H1 (cell line): ENCODE data around the gene ARHGEF40. TPM values are rescaled to one million over a fixed set of nuclear protein-coding genes. Genes with fewer than 3 reads are reported as not detected.

Experiments used
- CHD2 ChIP-seq: IDR thresholded peaks from 2 replicates; pipeline ENCODE4 v1.6.1; 2012; ENCODE audit warnings: low read length, improper control_type of control experiment
- CTBP2 ChIP-seq: IDR thresholded peaks from 2 replicates; pipeline ENCODE4 v1.7.0; 2011; ENCODE audit warnings: borderline replicate concordance, mild to moderate bottlenecking, moderate library complexity, mixed read lengths, low read length; ENCODE audit not compliant: insufficient read depth, insufficient read length
- EGR1 ChIP-seq: IDR thresholded peaks from 2 replicates; pipeline ENCODE4 v1.6.1; 2011; ENCODE audit warnings: low read depth, low read length, borderline replicate concordance
- HDAC2 ChIP-seq, 2 experiments: fragments of 300-600 bp in 1 of 2; sonication (generic) in 1 of 2; IDR thresholded peaks; 2 replicates each; pipeline ENCODE4 v1.6.1; 2011 to 2012; ENCODE audit warnings: low read depth in 2 of 2, low read length in 2 of 2, mild to moderate bottlenecking in 2 of 2, moderate library complexity in 2 of 2, borderline replicate concordance in 1 of 2, inconsistent platforms in 1 of 2
- JUN ChIP-seq: IDR thresholded peaks from 2 replicates; pipeline ENCODE4 v1.6.1; 2011; ENCODE audit warnings: low read depth, mild to moderate bottlenecking, improper control_type of control experiment, low read length
- NRF1 ChIP-seq: IDR thresholded peaks from 2 replicates; pipeline ENCODE4 v1.6.1; 2011; ENCODE audit warnings: mild to moderate bottlenecking, low read depth, low read length, improper control_type of control experiment
- POU5F1 ChIP-seq: IDR thresholded peaks from 2 replicates; pipeline ENCODE4 v1.6.1; 2011; ENCODE audit warnings: low read depth, mild to moderate bottlenecking, low read length, moderate library complexity
- RAD21 ChIP-seq, 2 experiments: IDR thresholded peaks in 1 of 2; conservative IDR thresholded peaks in 1 of 2; 2 replicates each; pipeline ENCODE4 v1.6.1; 2011; ENCODE audit warnings: low read depth in 2 of 2, low read length in 2 of 2, improper control_type of control experiment in 1 of 2, inconsistent platforms in 1 of 2, mild to moderate bottlenecking in 1 of 2, moderate library complexity in 1 of 2
- RBBP5 ChIP-seq: IDR thresholded peaks from 2 replicates; pipeline ENCODE4 v1.7.1; 2012; ENCODE audit warnings: low read depth, mild to moderate bottlenecking, inconsistent platforms, low read length, moderate library complexity, borderline replicate concordance
- RFX5 ChIP-seq: IDR thresholded peaks from 2 replicates; pipeline ENCODE4 v1.6.1; 2011; ENCODE audit warnings: low read depth, low read length, improper control_type of control experiment, borderline replicate concordance
- SAP30 ChIP-seq: fragments of 300-600 bp; sonication (generic); IDR thresholded peaks from 2 replicates; pipeline ENCODE4 v1.7.1; 2012; ENCODE audit warnings: low read length, moderate library complexity, mild to moderate bottlenecking, inconsistent platforms; ENCODE audit not compliant: insufficient read depth, insufficient replicate concordance
- SP2 ChIP-seq: IDR thresholded peaks from 2 replicates; pipeline ENCODE4 v1.6.1; 2012; ENCODE audit warnings: mild to moderate bottlenecking, low read length, inconsistent platforms
- SUZ12 ChIP-seq: fragments of 200-600 bp; sonication (generic); IDR thresholded peaks from 2 replicates; pipeline ENCODE4 v1.6.1; 2012; ENCODE audit warnings: mild to moderate bottlenecking, inconsistent platforms, low read length, moderate library complexity, mixed read lengths
- TAF7 ChIP-seq: optimal IDR thresholded peaks from 2 replicates; pipeline ENCODE3; 2011; ENCODE audit warnings: low read depth, mild to moderate bottlenecking, inconsistent platforms, low read length, moderate library complexity, borderline replicate concordance
- TCF12 ChIP-seq: IDR thresholded peaks from 2 replicates; pipeline ENCODE4 v1.6.1; 2011; ENCODE audit warnings: low read depth, mild to moderate bottlenecking, low read length
- TEAD4 ChIP-seq: IDR thresholded peaks from 2 replicates; pipeline ENCODE4 v1.6.1; 2012; ENCODE audit warnings: low read depth, low read length, inconsistent platforms, mixed read lengths
- polyA plus RNA-seq, 7 experiments: library from polyadenylated mRNA; depleted of rRNA in 3 of 7; stranded (reverse) in 5 of 7; unstranded in 2 of 7; fragments of >200 nt in 5 of 7; fragments of 200-250 nt in 2 of 7; gene quantifications; 1 replicate in 5 of 7; 2 replicates in 1 of 7; 4 replicates in 1 of 7; pipeline versions ENCODE4 v1.2.1 to v1.2.3, GENCODE V29; 2011 to 2013; ENCODE audit warnings: missing spikeins in 2 of 7, mixed read lengths in 2 of 7
- total RNA-seq: library from RNA; stranded (reverse); fragmentation: NEBNext Ultra II Directional; extraction: Animal tissue kit (Norgen Biotek cat#: 25700); gene quantifications from 2 replicates; pipeline ENCODE4 v1.2.1, GENCODE V29; 2021
- TF ChIP-seq, protein P1 (sequence below): IDR thresholded peaks from 2 replicates; pipeline ENCODE4 v1.6.1; 2012; ENCODE audit warnings: low read length, inconsistent platforms
- TF ChIP-seq, protein P2 (sequence below), 3 experiments: IDR thresholded peaks; 1 replicate in 2 of 3; 2 replicates in 1 of 3; pipeline versions ENCODE4 v1.5.1 to v1.6.1; 2011; ENCODE audit warnings: low read length in 3 of 3, mild to moderate bottlenecking in 3 of 3, inconsistent platforms in 2 of 3, low read depth in 1 of 3, moderate library complexity in 1 of 3; ENCODE audit not compliant: insufficient read depth in 1 of 3; ENCODE audit errors: control extremely low read depth in 1 of 3

Gene ARHGEF40
- total and polyA plus RNA-seq, 2 of the 8 experiments (the other 6 are each of a cell fraction or from before 2014, with no cell fraction given): 53.1 to 101 TPM

DNA sequence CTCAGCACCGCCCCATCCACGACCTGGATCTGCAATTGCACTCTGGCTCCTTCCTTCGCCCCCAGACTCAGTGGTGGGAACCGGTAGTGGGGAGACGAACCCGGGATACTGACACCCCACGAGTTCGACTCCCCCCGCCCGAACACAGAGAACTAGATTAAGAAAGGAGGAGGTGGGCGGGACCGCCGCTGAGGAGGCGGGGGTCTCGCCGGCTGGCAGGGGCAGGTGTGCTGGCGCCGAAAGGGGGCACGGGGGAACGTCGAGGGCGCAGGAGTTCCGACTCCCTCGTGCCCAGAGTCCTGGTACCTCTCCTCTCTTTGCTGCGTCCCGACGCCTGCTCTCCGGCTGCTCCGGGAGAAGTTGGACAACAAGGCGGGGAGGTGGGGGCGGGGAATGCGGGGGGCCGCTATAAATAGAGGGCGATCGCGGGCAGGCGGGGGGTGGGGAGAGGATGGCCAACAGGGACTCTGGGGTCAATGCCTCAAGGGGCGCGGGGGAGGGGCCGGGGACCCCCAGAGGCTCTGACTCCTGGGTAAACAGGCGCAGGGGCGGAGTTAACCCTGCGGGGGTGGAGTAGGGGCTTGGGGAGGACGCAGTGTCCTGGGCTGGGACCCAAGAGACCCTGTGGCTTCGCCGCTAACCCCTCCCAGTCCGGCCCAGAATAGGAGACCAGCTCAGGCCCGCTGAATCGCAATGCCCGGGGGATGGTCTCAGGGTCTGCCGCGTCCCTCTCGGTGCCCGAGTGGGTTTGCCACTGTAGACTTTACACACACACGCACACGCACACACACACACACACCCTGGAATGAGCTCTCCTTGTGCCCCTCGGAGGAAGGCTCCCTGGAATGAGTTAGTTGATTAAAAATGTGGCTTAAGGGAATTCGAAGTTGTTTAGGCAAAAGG is 44.5 kb upstream of the ARHGEF40 start (continued):
- TF ChIP-seq HDAC2 (IDR thresholded peaks at IDR 0.05; ENCODE audit: borderline replicate concordance in 1 of 2, low read depth in 2 of 2, low read length in 2 of 2) (peak in 1 of 2 experiments; percentile 79; a peak in 1 of 4 replicates), NRF1 (no peak), SAP30 (no peak), TEAD4 (no peak), CHD2 (no peak), RAD21 (IDR thresholded peaks at IDR 0.05 in 1 of 2, conservative IDR thresholded peaks at IDR 0.05 in 1 of 2; ENCODE audit: low read depth in 2 of 2, low read length in 2 of 2) (no peak), SUZ12 (no peak), POU5F1 (no peak), TAF7 (no peak), EGR1 (peak; percentile 59; the same call in 1 of the 2 replicates), RBBP5 (no peak; the same call in 1 of the 2 replicates), RFX5 (no peak), CTBP2 (peak; percentile 46), JUN (no peak), TCF12 (no peak), SP2 (no peak)
- TF ChIP-seq, protein P1, sequence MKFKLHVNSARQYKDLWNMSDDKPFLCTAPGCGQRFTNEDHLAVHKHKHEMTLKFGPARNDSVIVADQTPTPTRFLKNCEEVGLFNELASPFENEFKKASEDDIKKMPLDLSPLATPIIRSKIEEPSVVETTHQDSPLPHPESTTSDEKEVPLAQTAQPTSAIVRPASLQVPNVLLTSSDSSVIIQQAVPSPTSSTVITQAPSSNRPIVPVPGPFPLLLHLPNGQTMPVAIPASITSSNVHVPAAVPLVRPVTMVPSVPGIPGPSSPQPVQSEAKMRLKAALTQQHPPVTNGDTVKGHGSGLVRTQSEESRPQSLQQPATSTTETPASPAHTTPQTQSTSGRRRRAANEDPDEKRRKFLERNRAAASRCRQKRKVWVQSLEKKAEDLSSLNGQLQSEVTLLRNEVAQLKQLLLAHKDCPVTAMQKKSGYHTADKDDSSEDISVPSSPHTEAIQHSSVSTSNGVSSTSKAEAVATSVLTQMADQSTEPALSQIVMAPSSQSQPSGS: no peak
- TF ChIP-seq, protein P2, sequence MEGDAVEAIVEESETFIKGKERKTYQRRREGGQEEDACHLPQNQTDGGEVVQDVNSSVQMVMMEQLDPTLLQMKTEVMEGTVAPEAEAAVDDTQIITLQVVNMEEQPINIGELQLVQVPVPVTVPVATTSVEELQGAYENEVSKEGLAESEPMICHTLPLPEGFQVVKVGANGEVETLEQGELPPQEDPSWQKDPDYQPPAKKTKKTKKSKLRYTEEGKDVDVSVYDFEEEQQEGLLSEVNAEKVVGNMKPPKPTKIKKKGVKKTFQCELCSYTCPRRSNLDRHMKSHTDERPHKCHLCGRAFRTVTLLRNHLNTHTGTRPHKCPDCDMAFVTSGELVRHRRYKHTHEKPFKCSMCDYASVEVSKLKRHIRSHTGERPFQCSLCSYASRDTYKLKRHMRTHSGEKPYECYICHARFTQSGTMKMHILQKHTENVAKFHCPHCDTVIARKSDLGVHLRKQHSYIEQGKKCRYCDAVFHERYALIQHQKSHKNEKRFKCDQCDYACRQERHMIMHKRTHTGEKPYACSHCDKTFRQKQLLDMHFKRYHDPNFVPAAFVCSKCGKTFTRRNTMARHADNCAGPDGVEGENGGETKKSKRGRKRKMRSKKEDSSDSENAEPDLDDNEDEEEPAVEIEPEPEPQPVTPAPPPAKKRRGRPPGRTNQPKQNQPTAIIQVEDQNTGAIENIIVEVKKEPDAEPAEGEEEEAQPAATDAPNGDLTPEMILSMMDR (IDR thresholded peaks at IDR 0.05; ENCODE audit: control extremely low read depth in 1 of 3, insufficient read depth in 1 of 3, low read depth in 1 of 3, low read length in 3 of 3): no peak
